GM13977 (cell line): Measurements from ENCODE around the gene RAB9A.

Experiments
- DNase-seq: peaks from one replicate; pipeline ENCODE4 v3.0.0; 2012; ENCODE audit warnings: low spot score
- in situ Hi-C: fragments of 300-500 bp; cut with MboI; formaldehyde crosslinking; loops from one replicate; pipeline ENCODE4 v1.12.0; 2022; ENCODE audit warnings: low sequenced_read_pairs, low pct_unique_long_range_greater_than_20kb, mixed read lengths, inconsistent platforms; ENCODE audit not compliant: unreplicated experiment
- TF ChIP-seq, protein P1 (sequence below): IDR thresholded peaks from 2 replicates; pipeline ENCODE4 v1.5.1; 2012; ENCODE audit warnings: mild to moderate bottlenecking, control low read depth; ENCODE audit not compliant: insufficient read depth; ENCODE audit errors: extremely low read depth, missing control alignments

RAB9A gene

DNA sequence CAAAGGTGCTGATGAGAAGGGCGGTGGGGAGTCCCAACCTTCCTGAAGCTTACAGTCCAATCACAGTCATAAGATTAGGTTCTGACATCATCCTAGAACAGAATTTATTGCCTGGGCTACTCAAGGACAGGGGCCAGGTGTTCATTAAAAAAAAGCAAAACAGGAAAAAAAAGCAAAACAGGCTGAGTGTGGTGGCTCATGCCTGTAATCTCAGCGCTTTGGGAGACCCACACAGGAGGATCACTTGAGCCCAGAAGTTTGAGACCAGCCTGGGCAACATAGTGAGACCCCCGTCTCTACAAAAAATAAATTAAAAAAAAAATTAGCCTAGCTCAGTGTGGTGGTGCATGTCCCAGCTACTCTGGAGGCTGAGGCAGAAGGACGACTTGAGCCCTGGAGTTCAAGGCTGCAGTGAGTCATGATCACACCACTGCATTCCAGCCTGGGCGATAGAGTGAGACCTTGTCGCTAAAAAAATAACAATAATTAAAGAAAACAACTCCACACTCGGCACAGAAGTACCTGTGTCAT lies 3.0 kb downstream of the RAB9A start:
- TF ChIP-seq, protein P1, sequence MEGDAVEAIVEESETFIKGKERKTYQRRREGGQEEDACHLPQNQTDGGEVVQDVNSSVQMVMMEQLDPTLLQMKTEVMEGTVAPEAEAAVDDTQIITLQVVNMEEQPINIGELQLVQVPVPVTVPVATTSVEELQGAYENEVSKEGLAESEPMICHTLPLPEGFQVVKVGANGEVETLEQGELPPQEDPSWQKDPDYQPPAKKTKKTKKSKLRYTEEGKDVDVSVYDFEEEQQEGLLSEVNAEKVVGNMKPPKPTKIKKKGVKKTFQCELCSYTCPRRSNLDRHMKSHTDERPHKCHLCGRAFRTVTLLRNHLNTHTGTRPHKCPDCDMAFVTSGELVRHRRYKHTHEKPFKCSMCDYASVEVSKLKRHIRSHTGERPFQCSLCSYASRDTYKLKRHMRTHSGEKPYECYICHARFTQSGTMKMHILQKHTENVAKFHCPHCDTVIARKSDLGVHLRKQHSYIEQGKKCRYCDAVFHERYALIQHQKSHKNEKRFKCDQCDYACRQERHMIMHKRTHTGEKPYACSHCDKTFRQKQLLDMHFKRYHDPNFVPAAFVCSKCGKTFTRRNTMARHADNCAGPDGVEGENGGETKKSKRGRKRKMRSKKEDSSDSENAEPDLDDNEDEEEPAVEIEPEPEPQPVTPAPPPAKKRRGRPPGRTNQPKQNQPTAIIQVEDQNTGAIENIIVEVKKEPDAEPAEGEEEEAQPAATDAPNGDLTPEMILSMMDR = no peak
- in situ Hi-C loops = loop anchor here (25.0 kb wide), 2 partner anchors 105 to 705 kb away; partner anchors contain the start of gene TMSB4X
- DNase-seq = no peak

DNA sequence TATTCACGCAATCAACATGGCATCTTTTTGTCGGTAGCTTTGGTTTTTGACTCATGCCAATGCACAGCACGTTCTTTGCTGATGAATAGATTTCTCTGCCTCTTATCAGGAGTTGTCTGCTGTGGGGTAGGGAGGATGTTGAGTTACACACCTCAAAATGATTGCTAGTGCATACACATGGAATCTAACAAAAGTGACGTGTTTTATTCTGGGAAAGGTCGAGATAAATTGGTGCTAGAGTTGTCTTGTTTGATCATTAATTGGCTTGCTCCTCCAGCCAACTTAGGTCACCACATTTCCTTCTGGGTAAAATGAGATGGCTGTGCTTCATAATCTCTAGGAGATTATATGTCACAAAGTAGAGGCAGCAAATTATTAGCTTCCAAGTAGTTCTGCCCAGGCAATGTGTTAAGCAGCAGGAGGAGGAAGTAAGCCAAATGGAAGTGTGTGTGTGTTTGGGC lies 3.9 kb downstream of the RAB9A start:
- DNase-seq = no peak
- TF ChIP-seq, protein P1 = no peak
- in situ Hi-C loops = loop anchor here (25.0 kb wide), 2 partner anchors 106 to 706 kb away; partner anchors contain the start of gene TMSB4X

DNA sequence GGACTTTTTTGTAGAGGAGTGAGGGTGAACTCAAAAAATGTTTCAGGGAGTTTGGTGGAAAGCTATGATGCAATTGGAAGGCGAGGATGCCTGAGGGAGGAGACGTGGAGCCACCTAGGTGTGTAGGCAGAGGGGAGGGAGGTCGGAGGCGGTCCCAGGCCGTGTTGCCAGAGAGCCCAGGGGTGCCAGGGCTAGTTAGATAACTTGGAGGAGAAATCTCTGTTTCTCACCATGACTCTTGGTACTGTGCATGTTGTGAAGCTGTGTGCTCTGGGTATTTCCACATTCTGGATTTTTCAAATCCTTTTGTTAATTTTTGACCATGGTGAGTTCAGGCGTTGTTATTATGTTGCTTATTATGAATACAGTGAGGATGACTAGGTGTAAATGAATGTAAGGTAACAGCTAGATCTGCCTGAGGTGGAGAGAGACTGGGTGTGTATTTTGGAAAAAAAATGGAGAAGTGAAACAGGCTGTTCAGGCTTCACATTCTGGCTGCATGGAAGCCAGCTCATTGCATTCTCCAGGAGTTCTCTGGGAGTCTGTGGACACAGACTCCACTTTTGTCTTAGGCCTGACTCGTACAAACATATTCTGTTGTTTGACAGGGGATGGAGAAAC lies 4.5 kb downstream of the RAB9A start:
- no peak for DNase-seq

DNA sequence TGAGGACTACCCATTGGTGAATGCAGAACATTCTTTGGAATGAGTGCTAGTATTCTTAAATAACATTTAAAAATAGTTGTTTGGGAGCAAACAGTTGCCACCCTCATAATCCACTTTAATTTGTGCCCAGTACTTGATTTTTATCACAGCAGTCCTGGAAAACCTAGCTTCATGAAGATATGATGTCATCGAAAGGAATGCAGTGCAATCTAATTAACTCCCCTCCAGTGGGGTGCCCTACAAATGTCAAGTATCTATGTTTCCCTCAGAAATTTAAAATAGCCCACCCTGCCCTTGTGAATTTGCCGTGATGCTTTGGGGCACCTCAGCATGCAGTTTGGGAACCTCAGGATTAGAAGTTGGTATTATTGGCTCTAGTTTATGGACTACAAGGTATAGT lies 5.4 kb downstream of the RAB9A start:
- TF ChIP-seq, protein P1 = no peak
- no peak for DNase-seq
- in situ Hi-C loops = loop anchor here (25.0 kb wide), 2 partner anchors 107 to 707 kb away; partner anchors contain the start of gene TMSB4X

More for the DNA sequence above, 4.5 kb downstream of the RAB9A start:
- TF ChIP-seq, protein P1 = no peak
- in situ Hi-C loops = loop anchor here (25.0 kb wide), 2 partner anchors 106 to 706 kb away; partner anchors contain the start of gene TMSB4X

DNA sequence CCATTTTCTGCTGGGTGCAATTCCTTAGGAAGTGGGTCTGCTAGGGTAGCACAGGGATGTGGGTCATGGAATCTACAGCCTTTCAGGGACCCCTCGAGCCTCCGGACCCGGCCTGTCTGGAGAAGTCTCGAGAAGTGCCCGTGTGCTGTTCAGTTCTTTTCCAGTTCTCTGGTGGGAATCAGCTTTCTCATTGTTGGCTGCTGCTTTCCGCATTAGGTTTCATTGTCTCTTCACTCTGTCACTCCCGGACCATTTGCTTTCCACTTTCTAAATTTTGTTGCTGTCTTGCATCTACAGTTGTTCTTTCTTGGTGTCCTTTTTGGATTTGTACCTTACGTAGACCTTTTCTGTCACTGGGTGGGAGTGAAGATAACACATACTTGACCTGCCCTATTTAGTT lies 6.1 kb downstream of the RAB9A start:
- TF ChIP-seq, protein P1 = no peak
- DNase-seq = no peak
- in situ Hi-C loops = loop anchor here (25.0 kb wide), 2 partner anchors 108 to 708 kb away; partner anchors contain the start of gene TMSB4X

DNA sequence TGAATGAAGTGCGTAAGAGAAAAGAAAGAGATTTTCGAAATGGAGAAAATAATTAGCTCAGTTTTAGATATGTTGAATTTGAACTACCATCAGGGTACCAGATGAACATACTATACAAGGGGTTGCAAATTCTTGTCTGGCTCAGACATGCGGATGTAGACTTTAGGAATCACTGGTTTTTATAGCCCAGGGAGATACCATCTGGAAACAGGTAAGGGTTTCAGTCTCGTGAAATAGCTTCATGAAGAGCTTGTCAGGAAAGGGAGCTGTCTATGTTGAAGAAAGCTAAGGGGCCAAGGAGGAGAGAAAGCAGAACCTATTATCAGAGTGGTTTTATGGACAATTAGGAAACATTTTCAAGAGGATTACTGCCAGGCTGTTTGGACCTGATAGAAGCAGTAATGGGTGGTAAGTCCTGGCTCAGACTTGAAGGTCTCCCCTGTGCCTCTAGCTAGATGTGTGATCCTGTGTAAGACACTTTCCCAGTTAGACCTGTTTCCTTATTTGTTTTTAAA lies 6.7 kb downstream of the RAB9A start:
- TF ChIP-seq, protein P1 = no peak
- in situ Hi-C loops = loop anchor here (25.0 kb wide), 2 partner anchors 108 to 708 kb away; partner anchors contain the start of gene TMSB4X

More for the DNA sequence above, 6.7 kb downstream of the RAB9A start:
- DNase-seq = no peak
